Activated naive CD8-positive, alpha-beta T cell treated with anti-CD3 and anti-CD28 coated beads, Interleukin-2, amount 50 U/mL, for 16 hours (primary cell): Measurements from ENCODE around the gene KRT81.
"Not testable (repeated sequence)": the region's sequence is repeated elsewhere in the genome, so short reads cannot be mapped to it uniquely, and the experiment has no call there.

Source experiments
- DNase-seq: peaks from one replicate; pipeline ENCODE4 v3.0.0-alpha.2; 2020; ENCODE audit warnings: low read depth, low spot score

Gene KRT81

GRCh38 chr12:52274521-52275120 is 16.7 kb downstream of the KRT81 start, which contains the start of gene KRT86:
Gene KRT86, plus strand, starts transcription at chr12:52274645. Its CDS starts 27,272 bp downstream, at chr12:52301917.
- no peak for DNase-seq

- DNase-seq = no peak
Observed at GRCh38 chr12:52271158-52271557, 20.2 kb downstream of the KRT81 start.

DNA sequence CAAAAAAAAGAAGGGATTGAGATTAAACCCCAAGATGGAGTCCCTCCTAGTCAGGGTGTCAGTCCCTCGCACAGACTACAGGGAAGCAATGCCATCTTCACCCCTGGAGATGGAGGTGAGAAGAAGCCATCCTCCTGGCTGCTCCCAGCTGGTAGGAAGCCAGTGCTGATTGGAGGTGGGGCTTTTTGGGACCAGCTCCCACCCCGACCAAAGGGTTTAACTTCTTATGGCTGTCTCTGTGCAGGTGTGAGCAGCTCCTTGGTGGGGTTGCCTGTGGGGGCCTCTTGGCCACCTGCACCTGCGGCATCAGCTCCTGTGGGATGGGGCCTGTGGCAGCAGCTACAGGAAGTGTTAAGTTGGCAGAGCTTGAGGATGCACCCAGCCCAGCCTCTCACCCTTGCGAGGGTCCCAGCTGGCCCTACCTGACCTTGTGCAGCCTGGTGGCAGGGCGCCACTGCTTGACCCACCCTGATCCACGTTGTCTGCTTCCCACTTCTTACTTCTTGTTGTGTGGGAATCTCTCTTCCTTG is 20.7 kb downstream of the KRT81 start:
- DNase-seq = no peak

DNA sequence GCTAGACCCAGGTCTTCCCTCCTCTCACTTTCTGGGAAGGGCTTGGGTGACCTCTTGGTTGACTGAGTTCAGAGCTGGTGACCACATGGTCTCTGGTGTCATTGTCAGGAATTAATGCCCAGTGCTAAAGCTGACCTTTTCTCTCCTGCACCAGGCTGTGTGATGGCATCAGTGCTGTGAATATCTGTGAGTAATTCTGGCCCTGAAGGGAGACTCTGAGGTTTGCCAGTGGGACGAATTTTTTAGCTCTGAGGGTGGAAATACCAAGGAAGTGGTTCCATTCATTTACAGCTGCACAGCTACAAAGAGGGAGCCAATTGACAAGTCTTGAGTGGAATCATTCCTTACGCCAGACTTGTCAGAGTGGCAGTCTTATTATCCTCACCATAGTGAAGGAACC is 23.1 kb downstream of the KRT81 start:
- DNase-seq = no peak

GRCh38 chr12:52267699-52268098 is 23.6 kb downstream of the KRT81 start:
- DNase-seq = no peak

DNA sequence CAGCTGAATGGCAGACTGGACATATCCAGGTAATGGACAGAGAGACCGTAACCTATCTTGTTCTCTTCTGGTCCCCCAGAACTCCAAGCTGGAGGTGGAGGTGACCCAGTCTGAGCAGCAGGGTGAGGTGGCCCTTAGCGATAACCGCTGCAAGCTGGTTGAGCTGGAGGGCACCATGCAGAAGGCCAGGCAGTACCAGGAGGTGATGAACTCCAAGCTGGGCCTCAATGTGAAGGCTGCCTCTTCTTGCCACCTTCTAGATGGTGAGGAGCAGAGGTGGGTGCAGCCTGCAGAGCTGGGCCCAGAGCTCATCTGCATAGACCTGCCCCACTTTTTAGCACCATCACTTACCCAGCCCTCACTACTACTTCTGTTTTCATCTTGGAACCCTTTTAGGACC is 24.1 kb downstream of the KRT81 start:
- no peak for DNase-seq

DNA sequence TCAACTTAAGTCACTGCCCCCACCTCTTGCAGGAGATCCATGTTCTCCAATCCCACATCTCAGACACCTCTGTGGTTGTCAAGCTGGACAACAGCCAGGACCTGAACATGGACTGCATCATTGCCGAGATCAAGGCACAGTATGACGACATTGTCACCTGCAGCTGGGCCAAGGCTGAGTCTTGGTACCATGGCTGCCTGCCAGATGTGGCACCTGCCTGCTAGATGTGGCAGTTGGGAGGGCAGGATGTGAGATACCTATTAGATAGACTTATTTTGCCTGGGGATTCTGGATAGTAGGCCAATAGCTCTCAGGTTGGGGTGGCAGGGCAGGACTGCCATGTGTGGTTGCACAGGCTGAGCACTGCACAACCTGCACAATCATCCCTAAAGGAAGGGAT is 24.8 kb downstream of the KRT81 start:
- no peak for DNase-seq

GRCh38 chr12:52264435-52264825 is 26.9 kb downstream of the KRT81 start:
- no peak for DNase-seq

- no peak for DNase-seq
Observed at GRCh38 chr12:52263761-52264434, 27.4 kb downstream of the KRT81 start.

DNA sequence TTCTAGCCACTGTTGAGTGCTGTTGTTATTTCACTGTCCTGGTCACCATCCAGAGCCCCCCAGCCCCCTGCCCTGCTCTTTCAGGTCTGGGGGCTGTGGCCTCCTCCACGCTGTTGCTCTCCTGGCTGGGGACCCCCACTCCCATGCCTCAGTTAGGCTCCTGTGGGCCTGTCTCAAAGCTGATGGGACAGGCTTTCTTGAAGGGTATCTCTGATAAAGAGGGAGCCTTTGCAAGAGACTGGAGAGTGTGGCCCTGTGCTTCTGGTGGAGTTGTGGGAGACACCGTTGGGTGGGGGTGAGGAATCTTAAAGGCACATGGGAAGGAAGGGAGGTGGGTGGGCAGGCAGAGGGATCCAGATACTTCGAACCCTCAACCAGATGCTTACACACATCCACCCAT is 29.0 kb downstream of the KRT81 start:
- no peak for DNase-seq

DNA sequence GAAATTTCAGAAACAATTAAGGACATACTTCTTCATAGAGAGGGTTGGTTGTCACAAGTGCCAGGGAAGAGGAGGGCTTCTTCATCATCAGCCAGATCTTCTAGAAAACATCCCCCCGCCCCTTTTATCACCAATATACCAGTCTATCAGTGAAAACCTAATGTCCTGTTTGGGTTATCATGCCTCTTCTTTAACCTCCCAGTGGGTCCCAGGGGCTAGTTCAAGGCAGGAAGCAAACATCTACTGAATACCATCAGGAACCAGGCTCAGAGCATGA is 30.2 kb downstream of the KRT81 start:
- DNase-seq = no peak

DNA sequence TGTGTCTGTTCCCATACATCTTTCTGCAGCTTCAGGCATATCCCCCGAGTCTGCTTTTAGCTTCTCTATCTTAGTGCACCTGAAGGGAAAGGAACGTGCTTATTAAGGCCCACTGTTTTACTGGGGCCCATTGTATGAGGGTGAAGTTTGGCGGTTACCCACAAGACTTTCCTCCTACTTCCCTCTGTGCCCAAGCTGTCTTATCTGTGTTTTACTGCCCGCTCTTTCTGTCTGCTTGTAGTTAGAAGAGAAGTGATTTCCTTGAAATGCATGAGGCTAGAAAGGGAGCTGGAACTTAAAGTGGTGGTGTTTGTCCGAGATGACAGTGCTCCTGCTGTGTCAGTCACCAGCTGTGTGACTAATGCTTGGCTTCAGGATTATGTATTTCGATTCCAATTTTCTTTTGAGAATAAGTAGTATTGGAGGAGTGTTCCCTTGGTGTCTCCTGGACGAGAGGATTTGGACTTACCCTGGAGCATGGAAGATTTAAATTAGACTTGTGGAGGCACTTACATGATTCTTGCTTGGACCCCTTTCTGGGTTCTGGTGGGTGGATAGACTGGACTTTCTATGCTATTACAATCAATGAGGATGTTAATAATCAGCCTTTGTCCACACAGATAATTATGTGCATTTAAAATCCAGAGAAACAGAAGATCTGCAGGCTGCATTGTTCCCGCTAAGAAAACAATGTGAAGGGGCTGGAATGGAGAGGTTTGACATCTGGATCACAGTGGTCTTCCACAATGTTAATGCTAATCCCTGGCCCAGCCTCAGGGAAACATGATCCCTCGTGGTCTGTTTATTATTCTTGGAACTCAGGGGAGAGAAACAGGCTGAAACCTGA is 30.8 kb downstream of the KRT81 start:
- DNase-seq = no peak

DNA sequence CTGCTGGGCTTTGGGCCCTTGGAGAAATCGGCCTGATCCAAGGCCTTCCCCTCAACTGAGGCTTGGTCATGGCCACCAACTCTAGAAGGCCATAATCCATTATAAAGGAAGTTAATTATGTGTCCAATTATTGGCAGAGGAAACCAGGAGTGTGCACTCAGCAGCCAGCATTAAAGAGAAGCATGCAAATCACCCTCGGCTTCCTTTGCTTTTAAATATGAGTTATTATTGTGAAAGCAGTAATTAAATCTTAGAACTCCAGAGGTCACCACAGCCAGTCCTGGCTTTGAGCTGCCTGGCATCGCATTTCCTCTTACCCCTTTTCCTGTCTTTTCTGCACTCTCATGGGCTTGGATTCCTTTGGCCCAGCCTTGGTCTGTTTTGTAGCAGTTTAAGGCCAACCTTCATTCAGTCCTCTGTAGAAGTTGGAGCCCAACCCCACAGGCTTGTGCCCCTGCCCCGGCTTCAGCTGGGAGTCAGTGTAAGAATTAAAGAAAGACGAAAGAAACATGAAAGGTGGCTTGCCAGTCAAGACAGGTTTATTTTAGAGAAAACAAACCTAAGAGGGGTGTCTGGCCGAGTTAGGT is 31.6 kb downstream of the KRT81 start:
- DNase-seq = no peak

DNA sequence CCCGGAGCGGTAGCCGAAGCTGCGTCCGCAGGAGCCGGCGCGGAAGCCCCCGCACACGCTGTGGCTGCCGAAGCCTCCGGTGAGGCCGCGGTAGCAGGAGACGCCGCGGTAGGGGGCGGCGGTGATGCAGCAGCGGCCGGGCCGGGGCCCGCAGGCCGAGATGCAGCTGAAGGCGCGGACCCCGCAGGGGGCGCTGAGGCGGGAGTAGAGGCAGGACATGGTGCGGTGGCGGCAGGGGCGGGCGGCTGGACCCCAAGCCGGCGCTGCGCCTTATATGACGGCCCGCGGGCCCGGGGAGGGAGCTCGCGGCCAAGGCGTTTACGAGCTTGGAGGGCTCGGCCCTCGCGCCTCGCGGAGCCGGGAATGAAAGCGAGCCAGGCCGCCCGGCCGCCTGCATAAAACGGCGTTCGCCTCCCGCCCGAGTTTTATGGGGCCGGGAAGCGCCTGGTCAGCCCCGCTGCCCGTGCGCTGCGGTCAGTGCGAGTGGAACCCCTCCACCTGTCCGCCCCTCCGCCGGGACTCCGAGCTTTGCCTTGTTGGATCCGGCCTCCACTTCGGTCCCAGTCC is 32.9 kb downstream of the KRT81 start:
- DNase-seq = no peak

DNA sequence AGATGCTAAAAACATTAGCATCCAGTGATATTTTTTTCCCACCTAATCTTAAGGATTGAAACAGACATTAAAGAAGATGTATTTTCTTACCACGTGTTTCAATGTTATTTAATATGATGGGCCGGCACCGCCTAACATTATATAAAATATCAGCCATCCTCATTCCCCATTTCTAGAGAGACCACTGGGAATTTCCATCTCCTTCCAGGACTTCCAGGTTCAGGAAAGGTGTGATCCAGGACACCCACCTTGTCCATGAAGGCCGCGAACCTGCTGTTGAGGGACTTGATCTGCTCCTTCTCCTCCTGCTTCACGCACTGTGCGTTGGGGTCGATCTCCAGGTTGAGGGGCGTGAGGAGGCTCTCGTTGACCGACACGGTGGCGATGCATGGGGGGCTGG is 33.4 kb downstream of the KRT81 start:
- not testable (repeated sequence) for DNase-seq

DNA sequence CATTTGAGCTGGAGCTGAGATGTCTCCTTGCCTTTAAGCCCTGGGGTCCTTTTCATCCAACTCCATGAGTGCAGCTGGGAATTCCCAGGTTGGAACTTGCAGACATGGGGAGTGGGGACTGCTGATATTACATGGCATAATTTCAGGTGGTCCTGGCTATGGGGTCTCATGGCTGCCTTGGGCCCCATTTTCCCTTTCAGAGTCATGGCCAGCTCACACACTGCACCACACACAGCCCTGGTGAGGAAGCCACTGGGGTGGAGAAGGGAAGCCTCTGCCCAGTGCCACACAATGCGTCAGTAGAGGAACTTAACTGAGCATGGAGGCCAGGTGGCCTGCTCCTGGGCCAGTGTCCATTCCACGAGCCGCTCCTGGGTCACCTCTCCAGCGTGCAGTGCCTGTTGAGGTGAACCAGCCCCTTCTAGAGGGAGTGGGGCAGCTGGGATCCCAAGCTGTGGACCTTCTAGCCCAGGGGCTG is 34.2 kb downstream of the KRT81 start:
- no peak for DNase-seq

DNA sequence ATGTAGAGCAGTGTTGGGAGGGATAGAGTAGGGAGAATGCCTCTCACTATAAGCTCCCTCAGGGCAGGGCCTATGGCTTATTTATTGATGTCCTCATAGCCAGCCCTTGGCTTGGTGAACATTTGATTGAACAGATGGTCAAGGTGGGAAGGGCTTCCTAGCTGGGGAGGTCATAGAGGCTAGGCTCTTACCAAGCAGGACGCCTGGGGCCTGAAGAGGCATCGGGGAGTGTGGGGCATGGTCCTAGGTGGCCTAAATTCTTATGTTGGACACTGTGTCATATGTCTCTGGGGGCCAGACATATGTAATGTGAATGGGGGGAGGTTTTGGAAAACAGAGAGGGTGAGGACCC is 34.8 kb downstream of the KRT81 start:
- DNase-seq = no peak

- no peak for DNase-seq
Observed at GRCh38 chr12:52255926-52256583, 35.3 kb downstream of the KRT81 start.

DNA sequence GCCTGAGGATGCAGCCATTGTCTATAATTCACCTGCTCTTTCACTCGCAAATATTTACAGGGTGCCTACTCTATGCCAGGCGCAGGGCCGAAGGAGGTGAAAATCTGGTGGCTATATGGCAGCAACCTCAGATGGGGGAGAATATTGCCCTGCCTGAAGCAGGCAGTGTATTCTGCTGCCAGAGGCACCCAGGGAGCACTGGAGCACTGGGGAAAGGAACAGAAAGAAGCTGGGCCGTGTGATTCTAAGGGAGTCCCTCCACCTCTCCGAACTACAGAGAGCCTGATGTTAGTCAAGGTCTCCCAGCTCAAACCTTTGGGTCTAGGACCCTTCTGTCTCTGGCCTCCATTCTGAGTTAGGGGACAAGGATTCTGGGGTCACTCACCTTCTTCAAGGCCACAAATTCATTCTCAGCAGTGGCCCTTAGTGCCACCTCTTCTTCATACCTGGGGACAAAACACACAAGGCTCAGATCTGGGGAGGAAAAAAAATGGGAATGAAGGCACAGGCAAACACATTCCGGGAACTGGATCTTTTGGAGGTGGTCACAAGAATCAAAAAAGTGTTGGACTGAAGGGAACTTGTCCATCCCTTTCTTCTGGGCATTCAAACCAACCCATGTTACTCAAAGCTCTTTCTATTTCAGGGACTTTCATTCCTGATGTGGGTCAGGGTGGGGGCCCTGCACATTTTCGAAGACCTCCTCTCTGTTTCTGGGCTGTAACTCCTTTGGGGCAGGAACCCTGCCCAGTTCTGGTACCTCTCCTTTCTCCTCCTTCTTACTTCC is 36.2 kb downstream of the KRT81 start:
- no peak for DNase-seq

DNA sequence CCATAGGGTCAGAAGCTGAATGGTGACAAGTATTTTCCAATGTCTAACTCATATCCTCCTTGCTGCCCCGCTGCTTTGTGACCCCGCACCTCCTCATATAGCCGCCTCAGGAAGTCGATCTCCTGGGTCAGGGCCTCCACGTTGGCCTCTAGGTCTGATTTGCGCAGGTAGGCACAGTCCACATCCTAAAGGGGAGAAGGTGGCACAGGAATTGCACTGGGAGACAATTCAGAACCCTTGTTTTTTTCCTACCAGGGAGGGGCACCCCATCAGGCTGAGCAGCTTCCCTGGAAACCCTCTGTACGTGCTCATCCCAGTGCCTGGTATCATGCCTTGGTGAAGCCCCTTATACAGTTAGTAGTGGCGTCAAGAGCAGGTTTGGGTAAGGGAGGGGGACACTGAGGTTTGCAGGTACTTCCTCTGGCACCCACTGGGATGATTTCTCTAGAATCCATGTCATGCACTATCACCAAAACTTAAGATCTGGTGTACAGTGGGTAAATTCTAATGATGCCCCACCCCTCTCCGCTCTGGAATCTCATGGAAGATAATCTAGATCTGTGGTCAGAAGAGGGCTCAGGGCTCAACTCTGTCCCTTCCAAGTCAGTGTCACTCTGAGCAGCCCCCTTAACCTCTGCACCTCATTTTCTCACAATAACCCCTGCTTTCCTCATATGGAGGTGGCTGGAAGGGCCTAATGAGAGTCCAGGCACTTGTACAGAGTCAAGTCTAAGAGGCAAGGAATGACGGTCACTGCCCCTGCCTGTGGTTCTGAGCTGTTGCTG is 37.0 kb downstream of the KRT81 start:
- no peak for DNase-seq
